Right lung (tissue), 5 donors: ENCODE results near the gene SATB1. TPM values are rescaled to one million over a fixed set of nuclear protein-coding genes. Genes with fewer than 3 reads are reported as not detected.

ENCODE experiments used
- DNase-seq, 2 donors: peaks; one replicate each; pipeline ENCODE4 v3.0.0-alpha.2; 2013
- polyA plus RNA-seq, 5 donors: library from polyadenylated mRNA; unstranded; fragments of 120-200 nt; gene quantifications; one replicate each; pipeline versions ENCODE4 v1.2.1 to v1.2.3, GENCODE V29; 2013; ENCODE audit warnings: inconsistent platforms in 1 of 5, low replicate concordance in 1 of 5; ENCODE audit not compliant: insufficient read length in 5 of 5, insufficient read depth in 1 of 5

SATB1 gene
- polyA plus RNA-seq, 5 donors, result 40.0 to 57.3 (median 56.3) TPM

DNA sequence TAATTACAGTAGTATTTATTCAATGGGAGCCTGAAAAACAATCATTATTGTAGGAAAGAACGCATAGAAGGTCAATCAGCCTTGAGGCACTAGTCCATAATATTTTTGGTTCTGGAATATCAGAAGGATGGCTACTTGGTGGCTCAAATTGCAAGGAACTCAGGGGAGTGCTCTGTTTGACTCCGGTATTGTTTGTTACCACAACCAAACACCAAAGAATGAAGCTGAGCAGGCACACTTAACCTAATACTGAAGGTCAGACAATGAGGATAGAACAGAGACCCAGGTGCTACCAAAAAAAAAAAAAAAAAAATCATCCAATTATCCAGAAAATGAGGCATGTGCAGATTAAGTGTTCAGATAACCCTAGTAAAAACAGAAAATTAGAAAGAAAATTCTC lies 11.1 kb upstream of the SATB1 start:
- no peak for DNase-seq

GRCh38 chr3:18434711-18435110 lies 9.6 kb upstream of the SATB1 start:
- DNase-seq, result no peak

- no peak for DNase-seq
These were observed 7.6 kb upstream of the SATB1 start for GRCh38 chr3:18432752-18433151.

DNA sequence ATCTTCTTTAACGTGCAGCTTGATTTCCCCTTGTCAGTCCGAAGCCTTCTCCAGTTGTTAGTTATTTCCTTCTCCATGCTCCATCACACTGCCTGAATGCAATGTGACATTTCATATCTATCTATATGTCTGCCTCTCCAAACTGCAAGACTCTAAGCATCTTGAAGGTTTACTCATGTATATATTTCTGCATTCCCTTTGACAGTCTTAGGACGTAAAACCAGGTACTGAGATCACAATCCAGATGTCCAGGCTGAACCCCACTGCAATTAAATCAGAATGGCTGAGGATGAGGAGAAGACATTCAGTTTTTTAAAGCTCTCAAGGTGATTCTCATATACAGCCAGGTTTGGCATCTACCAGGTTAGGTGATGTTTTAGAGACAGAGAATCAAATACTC lies 6.1 kb upstream of the SATB1 start:
- no peak for DNase-seq

DNA sequence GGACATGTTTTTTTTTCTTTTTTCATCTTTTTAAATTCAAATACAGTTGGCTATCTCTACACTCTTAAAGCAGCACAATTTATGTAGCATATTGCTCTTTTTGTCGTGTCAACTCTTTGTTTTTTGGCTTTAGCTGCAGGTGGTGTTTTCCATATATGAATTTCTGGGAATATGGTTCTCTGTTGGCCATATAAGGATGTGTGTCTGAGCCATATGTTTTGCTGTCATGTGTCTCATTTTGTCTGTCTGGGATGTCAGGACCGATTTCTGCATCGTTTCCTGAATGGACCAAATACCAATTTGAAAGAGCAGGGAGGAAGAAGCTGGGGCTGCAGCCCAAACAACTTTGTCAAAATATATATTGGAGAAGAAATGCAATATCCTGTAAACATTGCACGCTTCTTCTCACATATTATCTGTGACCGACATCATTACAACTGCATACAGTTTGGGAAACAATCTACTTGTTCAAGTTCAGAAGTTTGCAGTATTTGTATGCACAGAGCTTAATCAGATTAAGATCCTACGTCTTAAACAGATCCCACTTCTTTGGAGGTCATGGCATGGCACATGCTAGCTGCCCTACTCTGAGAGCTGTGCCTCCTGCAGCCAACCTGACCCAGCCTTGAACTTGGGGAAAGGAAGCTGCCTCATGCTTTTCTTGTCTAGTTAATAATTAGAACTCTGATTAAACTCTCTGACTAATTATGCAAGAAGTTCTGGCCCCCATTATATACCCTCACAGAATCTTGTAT lies 4.0 kb upstream of the SATB1 start:
- DNase-seq, result no peak

DNA sequence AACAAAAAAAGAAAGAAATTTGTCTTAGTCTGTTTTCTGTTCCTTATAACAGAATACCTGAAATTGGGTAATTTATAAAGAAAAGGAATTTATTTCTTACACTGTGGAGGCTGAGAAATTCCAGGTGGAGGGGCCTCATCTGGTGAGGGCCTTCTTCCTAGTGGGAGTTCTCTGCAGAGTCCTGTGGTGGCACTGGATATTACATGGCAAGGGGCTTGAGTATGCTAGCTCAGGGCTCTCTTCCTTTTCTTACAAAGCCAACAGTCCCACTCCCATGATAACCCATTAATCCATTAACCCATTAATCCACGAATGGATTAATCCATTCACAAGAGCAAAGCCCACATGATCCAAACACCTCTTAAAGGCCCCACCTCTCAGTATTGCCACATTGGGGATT lies 2.9 kb upstream of the SATB1 start:
- no peak for DNase-seq

GRCh38 chr3:18426597-18427193 lies 1.6 kb upstream of the SATB1 start:
- DNase-seq, result no peak

DNA sequence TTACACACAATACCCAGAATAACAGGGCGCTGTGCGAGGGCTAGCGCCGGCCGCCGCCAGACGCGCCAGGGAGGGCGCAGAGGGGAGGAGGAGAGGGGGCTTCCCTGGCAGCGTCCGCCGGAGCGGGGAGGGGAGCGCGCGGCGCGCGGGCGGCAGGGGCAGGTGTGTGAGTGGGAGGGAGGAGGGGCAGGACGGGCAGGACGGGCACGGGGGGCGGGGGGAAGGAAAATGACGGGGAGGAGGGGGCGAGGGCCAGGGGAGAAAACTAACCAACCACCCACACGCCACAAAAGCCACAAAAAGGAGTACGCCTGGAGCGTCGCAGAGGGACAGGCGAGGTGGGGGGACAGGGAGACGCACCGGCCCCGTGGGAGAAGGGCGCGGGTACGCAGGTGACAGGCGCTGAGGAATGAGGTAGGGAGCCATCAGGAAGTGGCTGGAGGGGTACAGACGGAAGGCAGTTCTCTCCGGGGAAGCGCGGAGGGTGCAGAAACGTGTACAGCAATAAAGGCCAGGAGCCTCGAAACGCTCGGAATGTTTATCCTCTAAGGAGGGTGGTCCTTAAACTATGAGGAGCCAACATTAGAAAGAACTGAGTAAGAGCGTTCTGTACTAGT lies 610 bp upstream of the SATB1 start:
- peak in 1 of 2 donors; percentile 44 for DNase-seq

GRCh38 chr3:18424213-18424728 lies 868 bp downstream of the SATB1 start:
- no peak for DNase-seq

DNA sequence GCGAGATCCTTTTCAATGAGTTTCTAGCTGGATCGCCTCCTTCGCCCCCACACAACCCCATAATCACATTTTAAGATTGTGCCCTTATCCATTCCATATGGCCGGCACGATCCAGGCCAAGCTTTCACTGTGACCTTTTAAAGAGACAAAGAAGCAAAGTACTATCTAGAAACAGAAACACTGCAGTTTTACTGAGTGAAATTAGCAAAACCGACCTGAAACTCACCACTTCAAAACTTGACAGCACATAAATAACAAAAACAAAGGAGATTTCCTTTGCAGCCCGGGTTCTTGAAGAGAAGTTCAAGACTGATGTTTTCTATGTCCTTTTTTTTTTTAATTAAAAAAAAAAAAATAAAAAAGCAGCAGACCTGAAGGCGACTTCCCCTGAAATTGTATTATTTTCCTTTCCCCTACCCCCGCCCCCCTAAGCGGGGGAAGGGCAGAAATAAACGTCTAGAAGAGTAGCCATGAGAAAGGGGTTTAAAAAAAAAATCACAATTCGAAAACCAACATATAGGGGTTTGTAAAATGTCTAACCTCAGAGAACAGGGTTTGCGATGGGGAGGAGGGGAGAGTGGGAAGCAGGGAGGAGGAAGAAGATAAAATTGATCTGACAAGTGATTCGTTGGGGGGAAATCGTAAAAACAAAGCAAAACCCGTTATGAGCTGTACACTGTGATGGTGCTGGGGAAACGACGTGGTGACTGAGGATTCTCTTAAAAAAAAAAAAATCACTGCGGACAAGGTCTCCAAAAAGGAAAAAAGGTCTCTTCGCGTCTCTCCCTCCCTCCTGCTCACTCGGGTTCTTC lies 1.5 kb downstream of the SATB1 start:
- peak; percentile 40 to 47 for DNase-seq

DNA sequence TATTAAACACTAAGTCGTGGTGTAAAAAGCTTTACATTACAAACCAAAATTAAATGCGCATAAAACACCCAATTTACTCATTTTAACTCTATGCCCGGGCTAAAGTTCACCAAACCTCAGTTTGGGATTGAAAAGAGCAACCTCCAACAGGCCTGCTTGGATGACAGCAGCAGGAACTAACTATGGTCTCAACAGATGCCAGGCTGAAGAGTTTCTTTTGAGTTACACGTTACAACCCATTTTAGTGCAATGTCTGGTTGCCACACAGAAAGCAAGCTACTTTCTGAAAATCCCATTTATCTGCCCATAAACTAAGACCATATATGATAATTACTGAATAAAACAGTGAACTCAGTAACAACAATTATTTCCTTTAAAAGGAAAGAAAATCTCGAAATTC lies 2.2 kb downstream of the SATB1 start:
- DNase-seq, result no peak

DNA sequence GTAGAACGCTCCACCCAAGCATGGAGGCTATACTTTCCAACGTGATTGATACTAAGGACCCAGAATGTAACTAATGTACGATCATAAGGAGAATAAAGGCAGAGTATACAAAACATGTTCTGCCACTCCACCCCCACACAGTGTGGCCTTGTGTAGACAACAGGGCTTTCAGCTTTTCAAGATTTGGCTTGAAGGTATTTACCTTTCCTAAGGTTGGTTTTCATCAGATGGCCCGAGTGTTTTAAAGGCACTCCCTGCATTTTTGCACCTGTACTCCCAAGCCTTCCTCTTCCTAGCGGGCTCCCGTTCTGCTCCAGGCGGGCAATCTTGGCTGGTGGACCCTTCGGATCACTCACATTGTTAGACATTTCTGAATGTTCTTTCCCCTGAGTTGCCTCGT lies 4.6 kb downstream of the SATB1 start:
- DNase-seq, result no peak

DNA sequence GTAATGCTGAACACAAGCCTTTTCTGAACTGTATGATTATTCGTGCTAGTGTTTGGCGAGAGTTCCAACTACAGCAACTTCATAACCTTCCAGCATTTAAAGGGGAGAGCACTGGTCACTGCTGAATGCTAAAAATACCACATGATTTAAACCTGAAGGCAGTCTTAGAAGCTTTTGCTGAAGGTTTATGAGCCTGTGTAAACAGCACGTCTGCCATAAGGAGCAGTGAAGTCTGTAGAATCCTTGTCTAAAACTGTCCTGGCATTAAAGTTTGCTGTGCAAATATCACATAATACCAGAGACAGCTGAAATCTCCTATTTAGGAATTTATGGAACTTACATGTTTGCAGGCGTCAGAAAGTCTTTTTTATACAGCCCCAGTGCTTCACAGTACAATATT lies 5.9 kb downstream of the SATB1 start:
- no peak for DNase-seq

DNA sequence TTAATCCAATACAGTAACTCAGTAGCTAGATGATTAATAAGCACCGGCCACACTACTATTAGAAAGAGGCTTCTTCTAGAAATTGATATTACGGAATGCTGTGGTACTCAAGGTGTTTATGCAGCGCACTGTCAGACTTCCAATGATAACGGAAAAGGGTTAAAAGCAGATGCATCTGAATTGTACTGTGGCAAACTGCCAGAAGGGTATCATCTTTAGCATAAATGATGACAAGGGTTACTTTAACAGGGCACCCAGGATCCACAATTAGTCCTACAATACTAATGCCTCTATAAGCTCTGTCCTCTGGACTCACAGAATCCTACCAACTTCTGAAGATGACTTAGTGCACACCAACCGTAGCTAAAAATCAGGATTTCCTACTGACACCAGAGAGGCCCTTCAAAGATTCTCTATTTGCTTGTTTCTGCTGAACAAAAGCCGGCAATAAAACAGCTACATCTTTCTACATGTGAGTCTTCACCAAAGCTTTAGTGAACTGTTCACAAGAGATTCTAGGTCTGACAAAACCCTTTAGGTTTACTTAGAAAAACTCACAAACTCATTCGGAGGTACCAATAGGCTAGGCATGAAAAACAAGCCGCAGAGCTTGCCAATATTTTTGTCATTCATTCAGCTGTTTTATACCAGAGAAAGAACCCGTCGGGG lies 7.1 kb downstream of the SATB1 start:
- DNase-seq, result no peak

DNA sequence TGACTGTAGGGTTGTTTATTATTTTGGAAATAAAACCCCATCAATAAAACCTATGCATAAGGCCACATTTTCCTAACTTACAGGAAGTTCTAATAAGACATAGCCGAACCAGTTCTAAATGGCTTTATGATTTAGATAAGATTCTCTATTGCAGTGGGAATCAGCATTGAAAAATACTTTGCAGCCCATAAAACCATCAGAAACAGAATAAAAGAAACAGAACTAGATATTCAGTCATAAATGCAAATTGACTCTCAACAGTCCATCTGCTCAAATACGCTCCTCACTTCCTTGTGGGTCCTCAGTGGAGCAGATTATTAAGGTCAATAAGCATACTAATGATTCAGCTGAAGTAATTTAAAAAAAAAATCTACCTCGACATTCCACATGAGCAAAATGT lies 8.8 kb downstream of the SATB1 start:
- DNase-seq, result no peak

- DNase-seq, result no peak
These were observed 9.3 kb downstream of the SATB1 start for GRCh38 chr3:18415839-18416238.

DNA sequence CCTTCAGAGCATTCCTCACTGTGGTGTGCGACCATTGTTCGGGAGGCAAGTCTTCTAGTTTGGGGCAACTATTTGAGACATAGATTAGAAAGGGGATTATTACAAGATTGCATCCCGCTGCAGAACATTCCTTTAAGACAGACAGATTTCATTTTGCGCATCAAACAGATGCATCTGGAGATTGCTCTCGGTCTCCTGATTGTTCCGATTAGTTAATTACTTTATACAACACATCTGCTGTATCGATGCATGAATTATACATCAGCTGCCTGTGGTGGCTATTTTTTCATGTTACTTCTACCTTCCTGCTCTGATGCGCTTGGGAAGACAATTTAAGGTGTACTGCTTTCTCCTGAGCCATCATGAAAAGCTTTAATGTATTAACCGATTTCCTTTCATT lies 10.0 kb downstream of the SATB1 start:
- DNase-seq, result no peak

DNA sequence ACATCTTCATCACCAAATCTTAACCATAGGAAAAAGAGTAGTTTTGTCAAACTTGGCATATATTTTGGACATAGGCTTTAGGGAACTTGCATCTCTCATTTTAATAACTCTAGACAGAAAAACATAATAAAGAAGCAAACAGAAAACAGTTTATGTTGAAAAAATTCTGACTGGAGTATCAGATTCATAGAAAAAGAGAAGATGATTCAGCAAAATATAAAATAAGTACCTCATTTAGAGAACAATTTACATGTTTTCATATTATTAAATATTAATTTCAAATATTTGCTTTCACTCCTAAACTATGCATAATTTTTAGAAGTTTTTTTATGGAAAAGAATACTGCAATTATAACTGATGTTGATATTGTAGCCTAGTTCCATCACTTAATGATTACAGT lies 12.5 kb downstream of the SATB1 start:
- no peak for DNase-seq

DNA sequence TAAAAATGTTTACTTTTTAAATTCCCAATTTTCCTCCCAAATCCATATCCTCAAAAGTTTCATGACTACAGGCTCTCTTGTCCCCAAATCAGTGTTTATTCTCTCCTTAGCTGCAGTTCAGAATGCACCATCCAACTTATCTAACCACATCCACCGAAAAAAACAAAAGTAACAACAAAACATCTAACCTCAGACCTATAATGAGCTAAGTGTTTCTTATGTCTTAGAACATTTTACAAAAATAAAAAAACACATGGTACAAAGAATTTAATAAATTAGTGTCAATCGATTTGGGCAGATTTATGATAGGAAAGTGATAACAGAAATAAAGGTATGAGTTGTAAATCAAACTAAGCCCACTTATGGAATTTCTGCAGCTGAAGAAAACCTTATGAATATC lies 13.6 kb downstream of the SATB1 start:
- no peak for DNase-seq

DNA sequence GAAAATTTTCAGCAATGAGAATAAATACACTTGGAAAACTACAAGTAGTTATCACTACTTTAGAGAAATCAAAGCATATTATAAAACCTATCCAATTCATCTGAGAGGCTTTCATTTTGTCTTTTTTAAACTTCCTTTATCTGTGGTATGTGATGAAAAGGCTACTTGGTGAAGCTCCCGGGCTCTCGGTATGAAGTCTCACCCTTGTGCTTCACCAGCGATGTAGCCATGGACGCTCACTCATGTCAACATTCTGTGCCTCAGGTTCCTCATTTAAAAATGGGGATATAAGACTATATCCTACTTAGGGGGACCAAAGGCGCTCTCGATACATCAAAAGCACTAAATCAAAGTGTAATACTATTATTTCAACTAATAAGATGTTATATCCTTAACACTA lies 14.9 kb downstream of the SATB1 start:
- DNase-seq, result no peak

DNA sequence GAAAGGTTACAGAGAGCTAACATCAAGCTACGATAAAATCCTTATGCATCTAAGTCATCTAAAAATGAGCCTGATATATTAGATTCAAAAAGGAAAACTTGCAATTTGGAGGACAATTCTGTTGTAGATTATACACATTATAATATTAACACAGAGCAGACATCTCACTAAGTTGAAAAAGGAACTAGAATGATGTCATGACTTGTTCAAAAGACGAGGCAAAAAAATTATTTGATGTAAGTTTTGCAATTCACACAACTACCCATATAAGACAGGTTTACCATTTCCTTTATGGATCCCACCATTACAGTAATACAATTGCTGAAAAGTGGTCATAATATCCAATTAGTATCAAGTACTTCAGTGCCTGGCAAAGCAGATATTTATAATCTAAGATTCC lies 15.9 kb downstream of the SATB1 start:
- DNase-seq, result no peak

- no peak for DNase-seq
These were observed 20.0 kb downstream of the SATB1 start for GRCh38 chr3:18405141-18405540.
